ENCODE measurements around the gene LCAT.

Gene LCAT

DNA sequence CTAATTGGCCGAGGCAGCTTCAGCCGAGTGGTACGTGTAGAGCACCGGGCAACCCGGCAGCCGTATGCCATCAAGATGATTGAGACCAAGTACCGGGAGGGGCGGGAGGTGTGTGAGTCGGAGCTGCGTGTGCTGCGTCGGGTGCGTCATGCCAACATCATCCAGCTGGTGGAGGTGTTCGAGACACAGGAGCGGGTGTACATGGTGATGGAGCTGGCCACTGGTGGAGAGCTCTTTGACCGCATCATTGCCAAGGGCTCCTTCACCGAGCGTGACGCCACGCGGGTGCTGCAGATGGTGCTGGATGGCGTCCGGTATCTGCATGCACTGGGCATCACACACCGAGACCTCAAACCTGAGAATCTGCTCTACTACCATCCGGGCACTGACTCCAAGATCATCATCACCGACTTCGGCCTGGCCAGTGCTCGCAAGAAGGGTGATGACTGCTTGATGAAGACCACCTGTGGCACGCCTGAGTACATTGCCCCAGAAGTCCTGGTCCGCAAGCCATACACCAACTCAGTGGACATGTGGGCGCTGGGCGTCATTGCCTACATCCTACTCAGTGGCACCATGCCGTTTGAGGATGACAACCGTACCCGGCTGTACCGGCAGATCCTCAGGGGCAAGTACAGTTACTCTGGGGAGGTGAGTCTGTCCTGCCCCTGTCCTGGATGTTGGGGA lies 34.7 kb downstream of the LCAT start:
- DNase-seq (ENCODE audit: low read depth), result no peak

DNA sequence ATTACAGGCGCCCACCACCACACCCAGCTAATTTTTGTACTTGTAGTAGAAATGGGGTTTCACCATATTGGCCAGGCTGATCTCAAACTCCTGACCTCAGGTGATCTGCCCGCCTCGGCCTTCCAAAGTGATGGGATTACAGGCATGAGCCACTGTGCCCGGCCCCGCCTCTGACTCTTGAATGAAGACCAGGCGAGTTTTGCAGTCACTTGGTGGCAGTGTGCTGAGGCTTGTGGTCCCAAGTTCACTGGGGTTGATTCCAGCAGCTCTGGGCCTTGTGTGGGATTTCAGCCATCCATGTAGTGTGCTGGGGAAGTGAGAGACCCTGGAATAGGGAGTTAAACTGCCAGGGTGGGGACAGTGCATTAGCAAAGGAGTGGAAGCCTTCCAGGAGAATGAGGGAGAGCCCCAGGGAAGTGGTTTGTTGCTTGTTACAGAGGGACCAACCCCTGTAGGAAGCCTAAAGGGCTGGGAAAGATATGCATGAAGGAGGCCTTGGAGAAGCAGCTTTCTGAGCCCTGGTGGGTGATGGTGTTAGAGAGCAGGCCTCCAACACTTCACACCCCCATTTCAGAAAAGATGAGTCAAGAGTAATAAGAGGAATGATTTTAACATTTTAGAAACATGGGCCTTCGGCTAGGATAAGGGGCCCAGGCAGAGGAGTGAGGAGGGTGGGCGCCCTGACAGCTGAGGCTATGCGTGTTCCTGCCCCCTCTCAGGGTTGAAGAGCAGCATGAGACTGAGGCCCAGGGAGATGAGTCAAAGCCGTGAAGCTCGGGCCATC lies 36.3 kb downstream of the LCAT start:
- no peak for DNase-seq (ENCODE audit: low read depth)

DNA sequence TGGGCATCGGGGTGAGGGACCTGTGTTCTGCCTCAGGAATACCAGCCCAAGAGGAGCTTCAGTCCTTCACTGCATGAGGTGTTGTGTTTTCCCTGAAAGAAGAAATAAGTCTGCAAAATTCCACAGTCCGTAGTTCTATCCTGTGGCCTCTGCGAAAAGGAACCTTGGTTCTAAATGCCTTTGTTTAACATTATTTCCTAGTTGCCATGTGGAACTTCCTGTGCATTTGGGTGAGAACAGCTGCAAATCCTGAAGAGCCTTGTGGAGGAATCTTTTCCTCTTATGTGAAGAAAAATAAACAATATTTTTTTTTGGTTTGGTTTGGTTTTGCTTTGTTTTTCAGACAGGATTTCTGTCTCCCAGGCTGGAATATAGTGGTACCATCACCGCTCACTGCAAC lies 41.1 kb downstream of the LCAT start:
- DNase-seq (ENCODE audit: low read depth), result no peak

DNA sequence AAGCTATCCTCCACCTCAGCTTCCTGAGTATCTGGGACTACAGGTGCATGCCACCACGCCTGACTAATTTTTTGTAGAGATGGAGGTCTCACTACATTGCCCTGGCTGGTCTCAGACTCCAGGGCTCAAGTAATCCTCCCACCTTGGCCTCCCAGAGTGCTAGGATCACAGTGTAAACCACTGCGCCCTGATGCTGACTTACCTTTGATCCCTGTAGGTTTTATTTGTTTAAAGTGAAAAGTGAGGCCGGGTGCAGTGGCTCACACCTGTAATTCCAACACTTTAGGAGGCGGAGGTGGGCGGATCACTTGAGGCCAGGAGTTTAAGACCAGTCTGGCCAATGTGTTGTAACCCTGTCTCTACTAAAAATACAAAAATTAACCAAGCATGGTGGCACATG lies 42.2 kb downstream of the LCAT start:
- no peak for DNase-seq (ENCODE audit: low read depth)

DNA sequence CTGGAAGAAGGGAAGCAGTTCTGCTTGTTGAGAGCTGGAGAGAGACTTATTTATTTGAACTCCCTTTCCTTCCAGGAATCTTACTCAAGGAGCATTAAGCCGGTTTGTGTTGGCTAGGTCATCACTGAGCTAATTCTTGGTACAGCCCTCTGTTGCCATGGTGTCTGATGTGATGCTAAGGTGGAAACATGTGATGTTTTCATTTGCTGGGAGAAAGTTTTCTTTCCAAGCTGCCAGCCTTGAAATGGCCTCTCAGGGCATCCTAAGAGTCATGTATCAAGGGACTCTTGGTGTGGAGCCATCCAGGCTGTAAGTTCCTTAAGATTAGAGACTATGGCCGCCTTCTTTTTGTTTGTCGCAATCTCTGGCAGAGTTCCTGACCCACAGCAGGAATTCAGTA lies 46.7 kb downstream of the LCAT start:
- DNase-seq (ENCODE audit: low read depth), result peak; percentile 71

DNA sequence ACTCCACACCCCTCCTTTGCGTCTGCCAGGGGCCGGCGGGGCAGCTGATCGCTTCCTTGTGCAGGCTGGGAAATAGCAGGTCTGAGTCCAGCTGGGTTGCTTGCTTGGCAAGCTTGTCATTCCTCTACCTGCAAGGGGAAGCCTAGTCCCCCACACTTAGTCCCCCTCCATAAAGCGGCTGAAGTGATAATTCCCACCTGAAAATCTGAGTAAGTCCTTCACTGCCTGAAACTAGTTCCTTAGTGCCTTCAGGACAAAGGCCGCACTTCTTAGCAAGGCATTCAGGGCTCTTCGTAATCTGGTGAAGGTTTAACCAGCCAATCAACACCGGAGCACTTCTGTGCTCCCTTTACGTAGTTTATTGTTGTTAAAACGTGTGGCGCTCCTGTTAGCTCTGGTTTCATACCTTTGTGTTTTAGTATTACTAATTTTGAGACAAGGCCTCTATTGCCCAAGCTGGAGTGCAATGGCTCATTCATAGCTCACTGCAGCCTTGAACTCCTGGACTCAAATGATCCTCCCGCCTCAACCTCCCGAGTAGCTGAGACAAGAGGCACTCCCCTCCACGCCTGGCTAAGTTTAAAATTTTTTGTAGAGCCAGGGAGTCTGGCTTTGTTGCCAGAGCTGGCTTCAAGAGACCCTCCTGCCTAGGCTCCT lies 50.0 kb downstream of the LCAT start:
- peak; percentile 40 for DNase-seq (ENCODE audit: low read depth)

DNA sequence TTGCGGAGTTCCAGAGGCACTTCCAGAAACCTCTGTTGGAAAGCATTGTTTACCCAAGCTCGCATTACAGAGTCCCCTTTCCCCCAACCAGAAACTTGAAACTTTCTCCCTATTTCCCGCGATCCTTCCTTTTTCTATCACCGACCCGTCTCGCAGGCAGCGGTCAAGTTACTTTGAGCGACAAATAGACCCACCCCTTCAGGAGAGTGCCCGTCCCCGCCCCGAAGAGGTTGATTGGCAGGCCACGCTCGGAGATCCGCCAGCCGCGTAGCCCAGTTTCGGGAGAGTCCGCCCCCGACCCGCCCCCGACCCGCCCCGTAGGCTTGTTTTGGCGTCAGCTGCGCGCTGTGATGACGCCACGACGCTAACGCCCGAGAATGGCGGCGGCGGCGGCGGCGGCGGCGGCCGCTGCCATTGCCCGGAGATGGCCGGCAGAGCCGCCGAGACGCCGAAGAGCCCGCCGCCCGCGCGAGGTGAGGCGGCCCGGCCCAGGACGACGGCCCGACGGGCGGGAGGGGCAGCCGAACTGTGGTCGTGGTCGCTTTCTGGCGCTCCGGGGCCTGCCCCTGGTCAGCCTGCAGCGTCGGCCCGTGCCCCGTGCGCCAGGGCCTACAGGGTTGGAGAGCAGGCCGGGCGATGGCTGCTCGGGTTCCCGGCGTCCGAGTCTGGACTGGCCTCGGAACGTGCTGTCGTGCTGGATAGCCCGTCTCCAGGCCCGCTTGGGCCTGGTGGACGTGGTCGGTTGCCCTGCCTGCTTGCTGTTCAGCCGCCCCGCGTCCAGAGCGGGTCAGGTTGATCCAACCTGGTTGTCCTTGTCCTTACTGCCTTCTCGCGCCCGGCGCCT lies 50.8 kb downstream of the LCAT start, which contains the start of gene PSKH1:
PSKH1 (plus strand) TSS at position 356 of the 844 bp plus-strand sequence. CDS start 15,496 bp downstream, outside the sequence.
- peak; percentile 97 for DNase-seq (ENCODE audit: low read depth)

DNA sequence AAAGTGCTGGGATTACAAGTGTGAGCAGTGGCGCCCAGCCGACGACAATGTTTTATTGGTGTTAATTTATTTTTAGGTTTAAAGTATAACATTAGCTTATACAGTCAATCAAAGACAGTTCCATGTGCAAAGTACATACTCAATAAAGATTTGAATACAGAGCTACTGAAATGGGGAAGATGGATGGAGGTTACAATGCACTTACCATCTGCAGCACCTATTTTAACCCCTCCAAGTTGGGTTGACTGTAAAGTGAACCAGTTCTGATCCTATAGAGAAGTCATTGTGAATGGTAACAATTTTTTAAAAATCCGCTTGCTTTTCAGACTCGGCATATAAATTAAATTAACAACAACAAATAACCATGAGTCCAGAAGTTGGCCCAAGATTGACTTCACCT lies 51.5 kb downstream of the LCAT start:
- DNase-seq (ENCODE audit: low read depth), result no peak
